ENCODE results near the gene PEX26. TPM values are rescaled to one million over a fixed set of nuclear protein-coding genes. Genes with fewer than 3 reads are reported as not detected.

The PEX26 gene
- total RNA-seq (2022): 41.0 and 47.1 TPM in 2 replicates
- Bru-seq, nascent RNA: percentile 77 among the genes with signal in this experiment
- percentile 95 among the genes with signal in this experiment for BruChase-seq, experiment 1, labeled RNA remaining after a 6-hour chase
- percentile 89 among the genes with signal in this experiment for BruChase-seq, experiment 2, labeled RNA remaining after a 2-hour chase
- long read RNA-seq, full-length matches to known transcripts: 8 of 11 reads
- long read RNA-seq, partial matches to known transcripts: 0 of 11 reads
- long read RNA-seq, other reads (novel, unspliced or antisense): 3 of 11 reads

GRCh38 chr22:18077639-18078328, at the start of gene PEX26:
Gene PEX26 (plus strand): TSS chr22:18077990. CDS start chr22:18078377, 387 bp downstream.
- intact Hi-C loops (cut with micrococcal nuclease): no loop called here
- Mint-ChIP-seq H3K4me3 (ENCODE audit: unreplicated experiment) (peak within 1 kb of the TSS; percentile 91), H3K4me1 (ENCODE audit: insufficient read depth, unreplicated experiment) (peaks cover 34% of the 10 kb centered on the region), H3K36me3 (ENCODE audit: insufficient read depth, unreplicated experiment) (peaks cover 45% of the 10 kb centered on the region), H3K27ac (ENCODE audit: low read depth, unreplicated experiment) (peak within 1 kb of the TSS; percentile 80), H3K27me3 (ENCODE audit: insufficient read depth, unreplicated experiment) (no peaks in the 10 kb centered on the region), H3K9me3 (ENCODE audit: unreplicated experiment) (peaks cover 8% of the 10 kb centered on the region)
- TF ChIP-seq CTCF (IDR thresholded peaks at IDR 0.05; ENCODE audit: unreplicated experiment): no peak
- ChIA-PET CTCF (interaction anchor here (0.7 to 10.0 kb wide), 14 partner anchors 12 to 462 kb away, joined by 3 to 145 read pairs (median 36); partner anchors contain the start of gene MICAL3), POLR2A (interaction anchor here (0.6 to 5.3 kb wide), 25 partner anchors 9 to 1218 kb away, joined by 3 to 70 read pairs (median 4); partner anchors contain the start of genes BCL2L13, MICAL3 and USP18)
- no TSS peak for BruUV-seq (replicated peaks)
- DNase-seq (ENCODE audit: unreplicated experiment): peak; percentile 96

- H3K4me3 Mint-ChIP-seq (ENCODE audit: unreplicated experiment): no peak overlapping the region
- CTCF ChIA-PET: interaction anchor here (0.6 to 5.2 kb wide), 7 partner anchors 15 to 145 kb away, joined by 3 to 51 read pairs (median 3); no protein-coding TSS in a partner anchor
- no TSS peak for BruUV-seq (replicated peaks)
- no peaks in the 10 kb centered on the region for H3K27me3 Mint-ChIP-seq (ENCODE audit: insufficient read depth, unreplicated experiment)
- DNase-seq (ENCODE audit: unreplicated experiment): no peak
- intact Hi-C loops (cut with micrococcal nuclease): no loop called here
- H3K9me3 Mint-ChIP-seq (ENCODE audit: unreplicated experiment): no peaks in the 10 kb centered on the region
- peaks cover 43% of the 10 kb centered on the region for H3K4me1 Mint-ChIP-seq (ENCODE audit: insufficient read depth, unreplicated experiment)
- no peak for TF ChIP-seq CTCF (IDR thresholded peaks at IDR 0.05; ENCODE audit: unreplicated experiment)
- peak overlapping the region; percentile 70 for H3K27ac Mint-ChIP-seq (ENCODE audit: low read depth, unreplicated experiment)
- no peaks in the 10 kb centered on the region for H3K36me3 Mint-ChIP-seq (ENCODE audit: insufficient read depth, unreplicated experiment)
- POLR2A ChIA-PET: interaction anchor here (0.7 to 1.3 kb wide), 3 partner anchors 47 to 465 kb away, joined by 3 to 5 read pairs (median 4); partner anchors contain the start of gene PEX26
These were observed 48.8 kb upstream of the PEX26 start for GRCh38 chr22:18028817-18029527.

GRCh38 chr22:18029686-18030267, 48.0 kb upstream of the PEX26 start:
- Mint-ChIP-seq H3K36me3 (ENCODE audit: insufficient read depth, unreplicated experiment) (no peaks in the 10 kb centered on the region), H3K4me3 (ENCODE audit: unreplicated experiment) (no peak overlapping the region), H3K9me3 (ENCODE audit: unreplicated experiment) (no peaks in the 10 kb centered on the region), H3K27me3 (ENCODE audit: insufficient read depth, unreplicated experiment) (no peaks in the 10 kb centered on the region), H3K27ac (ENCODE audit: low read depth, unreplicated experiment) (peak overlapping the region; percentile 70), H3K4me1 (ENCODE audit: insufficient read depth, unreplicated experiment) (peaks cover 45% of the 10 kb centered on the region)
- TF ChIP-seq CTCF (IDR thresholded peaks at IDR 0.05; ENCODE audit: unreplicated experiment): no peak
- CTCF ChIA-PET: interaction anchor here (1.3 to 5.2 kb wide), 4 partner anchors 28 to 46 kb away, joined by 3 to 51 read pairs (median 5); no protein-coding TSS in a partner anchor
- POLR2A ChIA-PET: no interaction called here
- intact Hi-C loops (cut with micrococcal nuclease): loop anchor here (5.0 kb wide), 1 partner anchor 38 kb away; no protein-coding TSS in a partner anchor
- DNase-seq (ENCODE audit: unreplicated experiment): no peak
- no TSS peak for BruUV-seq (replicated peaks)

All from MCF 10A (cell line).